Measurements from ENCODE around the gene DYNC1I1.

GRCh38 chr7:95808396-95808795, 36.0 kb downstream of the DYNC1I1 start:
- TF ChIP-seq TAF1 (IDR thresholded peaks at IDR 0.05; ENCODE audit: borderline replicate concordance, insufficient read depth, low read length): no peak
- TF ChIP-seq POLR2AphosphoS5 (IDR thresholded peaks at IDR 0.05; ENCODE audit: low read depth, low read length): no peak
